Sigmoid colon (tissue), 4 donors: ENCODE data around the gene ARHGEF10L.

ENCODE experiments used
- EP300 ChIP-seq, 4 donors: sonication (generic); formaldehyde crosslinking; IDR thresholded peaks; one replicate each; pipeline ENCODE4 v1.6.1; 2017; ENCODE audit warnings: antibody characterized with exemption in 4 of 4
- POLR2AphosphoS5 ChIP-seq, 4 donors: sonication (generic); formaldehyde crosslinking; IDR thresholded peaks; one replicate each; pipeline ENCODE4 v1.6.1; 2017; ENCODE audit warnings: antibody characterized with exemption in 4 of 4

DNA sequence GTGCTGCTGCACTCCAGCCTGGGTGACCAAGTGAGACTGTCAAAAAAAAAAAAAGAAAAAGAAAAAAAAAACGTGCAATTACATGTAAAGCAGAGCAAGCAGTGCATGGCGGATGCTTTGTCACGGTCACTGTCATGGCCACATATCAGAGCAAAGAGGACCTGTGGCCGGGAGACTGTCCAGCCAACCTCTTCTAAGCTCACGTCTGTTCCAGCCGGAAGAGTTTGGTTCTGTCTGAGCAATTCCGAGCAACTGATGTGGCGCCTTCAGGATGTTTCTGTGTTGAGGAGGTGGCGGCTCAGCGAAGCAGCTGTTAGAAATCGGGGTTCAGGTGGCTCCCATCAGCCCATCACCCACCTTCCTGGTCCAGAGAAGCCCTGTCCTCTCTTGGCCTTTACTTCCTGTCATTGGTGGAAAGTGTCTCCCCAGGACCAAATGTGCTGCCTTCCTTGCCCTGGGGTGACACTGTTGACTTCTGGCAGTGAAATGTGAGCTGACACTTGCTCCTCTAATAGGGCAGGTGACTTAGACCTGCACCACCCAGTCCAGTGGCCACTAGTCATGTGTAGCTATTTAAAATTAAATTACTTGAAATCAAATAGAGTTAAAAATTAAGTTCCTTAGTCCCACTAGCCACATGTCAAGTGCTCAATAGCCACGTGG, 59.9 kb downstream of the ARHGEF10L start:
- TF ChIP-seq EP300 (IDR thresholded peaks at IDR 0.05) (no peak), POLR2AphosphoS5 (IDR thresholded peaks at IDR 0.05) (no peak)
